Measurements from ENCODE around the gene PDZRN3. TPM values are rescaled to one million over a fixed set of nuclear protein-coding genes. Genes with fewer than 3 reads are reported as not detected.

The PDZRN3 gene
- total and polyA plus RNA-seq, 10 donors: 1.5 to 5.5 (median 2.8) TPM

DNA sequence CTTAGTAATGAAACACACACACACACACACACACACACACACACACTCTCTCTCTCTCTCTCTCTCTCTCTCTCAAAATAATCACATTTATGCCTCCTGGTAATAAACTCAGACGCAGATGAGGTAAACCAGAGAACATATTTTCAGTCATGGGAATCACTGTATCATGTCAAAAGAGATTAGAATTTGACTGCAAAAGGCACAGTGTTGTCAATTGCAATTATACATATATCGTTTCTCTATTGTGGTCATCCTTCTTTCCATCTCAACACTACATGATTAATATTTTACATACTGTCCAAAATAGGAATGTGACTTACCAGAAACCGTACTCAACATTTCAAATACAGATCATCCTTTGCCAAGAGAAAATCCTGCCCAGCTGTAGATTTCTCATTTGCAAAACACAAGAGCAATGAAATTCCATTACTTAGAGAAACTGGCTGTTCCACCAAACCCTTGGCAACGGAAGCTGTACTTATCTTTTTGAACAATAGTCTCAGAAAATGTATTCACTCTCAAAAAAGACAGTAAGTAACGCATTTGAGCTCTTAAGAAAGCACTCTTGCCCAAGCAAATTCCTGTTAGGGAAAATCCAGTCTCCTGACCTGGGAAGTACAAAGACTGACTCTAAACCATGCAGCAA is 24.3 kb downstream of the PDZRN3 start:
- no peak overlapping the region for H3K4me3 ChIP-seq
- no peaks in the 10 kb centered on the region for H3K27me3 ChIP-seq (replicated peaks in 1 of 7)
- H3K27ac ChIP-seq: no peak overlapping the region
- 57 to 72% (median 68%) methylated on average over 5 of the region's 5 CpGs for WGBS, 5 donors
- no peak for DNase-seq
- no peaks in the 10 kb centered on the region for H3K4me1 ChIP-seq
- intact Hi-C loops (cut with DNase I; ENCODE audit: low total_unique reads): no loop called here
- no peak for TF ChIP-seq POLR2A (IDR thresholded peaks at IDR 0.05)
- TF ChIP-seq, protein P1, sequence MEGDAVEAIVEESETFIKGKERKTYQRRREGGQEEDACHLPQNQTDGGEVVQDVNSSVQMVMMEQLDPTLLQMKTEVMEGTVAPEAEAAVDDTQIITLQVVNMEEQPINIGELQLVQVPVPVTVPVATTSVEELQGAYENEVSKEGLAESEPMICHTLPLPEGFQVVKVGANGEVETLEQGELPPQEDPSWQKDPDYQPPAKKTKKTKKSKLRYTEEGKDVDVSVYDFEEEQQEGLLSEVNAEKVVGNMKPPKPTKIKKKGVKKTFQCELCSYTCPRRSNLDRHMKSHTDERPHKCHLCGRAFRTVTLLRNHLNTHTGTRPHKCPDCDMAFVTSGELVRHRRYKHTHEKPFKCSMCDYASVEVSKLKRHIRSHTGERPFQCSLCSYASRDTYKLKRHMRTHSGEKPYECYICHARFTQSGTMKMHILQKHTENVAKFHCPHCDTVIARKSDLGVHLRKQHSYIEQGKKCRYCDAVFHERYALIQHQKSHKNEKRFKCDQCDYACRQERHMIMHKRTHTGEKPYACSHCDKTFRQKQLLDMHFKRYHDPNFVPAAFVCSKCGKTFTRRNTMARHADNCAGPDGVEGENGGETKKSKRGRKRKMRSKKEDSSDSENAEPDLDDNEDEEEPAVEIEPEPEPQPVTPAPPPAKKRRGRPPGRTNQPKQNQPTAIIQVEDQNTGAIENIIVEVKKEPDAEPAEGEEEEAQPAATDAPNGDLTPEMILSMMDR (IDR thresholded peaks at IDR 0.05 in 8 of 11, conservative IDR thresholded peaks at IDR 0.05 in 3 of 11): no peak
- no peak for TF ChIP-seq POLR2AphosphoS5 (IDR thresholded peaks at IDR 0.05)
- no peaks in the 10 kb centered on the region for H3K36me3 ChIP-seq
- no peaks in the 10 kb centered on the region for H3K9me3 ChIP-seq

- H3K27ac ChIP-seq: no peak overlapping the region
- intact Hi-C loops (cut with DNase I; ENCODE audit: low total_unique reads): no loop called here
Observed at GRCh38 chr3:73599605-73600004, 25.1 kb downstream of the PDZRN3 start.

GRCh38 chr3:73597476-73597875 is 27.3 kb downstream of the PDZRN3 start:
- Histone ChIP-seq H3K4me3 (no peak overlapping the region), H3K27me3 (replicated peaks in 1 of 7) (peaks cover 0 to under 1% (median 0%) of the 10 kb centered on the region in 7 donors), H3K36me3 (no peaks in the 10 kb centered on the region), H3K27ac (no peak overlapping the region), H3K9me3 (no peaks in the 10 kb centered on the region), H3K4me1 (no peaks in the 10 kb centered on the region)
- DNase-seq: no peak
- intact Hi-C loops (cut with DNase I; ENCODE audit: low total_unique reads): no loop called here
- TF ChIP-seq POLR2AphosphoS5 (IDR thresholded peaks at IDR 0.05) (no peak), POLR2A (IDR thresholded peaks at IDR 0.05) (no peak)
- TF ChIP-seq, protein P1 (IDR thresholded peaks at IDR 0.05 in 8 of 11, conservative IDR thresholded peaks at IDR 0.05 in 3 of 11): no peak
- 82 to 91% (median 89%) methylated on average over 3 of the region's 3 CpGs for WGBS, 5 donors

More at GRCh38 chr3:73599605-73600004, 25.1 kb downstream of the PDZRN3 start:
- no peaks in the 10 kb centered on the region for H3K36me3 ChIP-seq
- H3K9me3 ChIP-seq: no peaks in the 10 kb centered on the region
- no peaks in the 10 kb centered on the region for H3K4me1 ChIP-seq
- H3K4me3 ChIP-seq: no peak overlapping the region
- no peak for DNase-seq
- H3K27me3 ChIP-seq (replicated peaks in 1 of 7): no peaks in the 10 kb centered on the region
- TF ChIP-seq POLR2AphosphoS5 (IDR thresholded peaks at IDR 0.05): no peak
- TF ChIP-seq, protein P1 (IDR thresholded peaks at IDR 0.05 in 8 of 11, conservative IDR thresholded peaks at IDR 0.05 in 3 of 11): no peak
- no peak for TF ChIP-seq POLR2A (IDR thresholded peaks at IDR 0.05)
- WGBS, 5 donors: 78 to 84% (median 78%) methylated on average over 3 of the region's 3 CpGs

DNA sequence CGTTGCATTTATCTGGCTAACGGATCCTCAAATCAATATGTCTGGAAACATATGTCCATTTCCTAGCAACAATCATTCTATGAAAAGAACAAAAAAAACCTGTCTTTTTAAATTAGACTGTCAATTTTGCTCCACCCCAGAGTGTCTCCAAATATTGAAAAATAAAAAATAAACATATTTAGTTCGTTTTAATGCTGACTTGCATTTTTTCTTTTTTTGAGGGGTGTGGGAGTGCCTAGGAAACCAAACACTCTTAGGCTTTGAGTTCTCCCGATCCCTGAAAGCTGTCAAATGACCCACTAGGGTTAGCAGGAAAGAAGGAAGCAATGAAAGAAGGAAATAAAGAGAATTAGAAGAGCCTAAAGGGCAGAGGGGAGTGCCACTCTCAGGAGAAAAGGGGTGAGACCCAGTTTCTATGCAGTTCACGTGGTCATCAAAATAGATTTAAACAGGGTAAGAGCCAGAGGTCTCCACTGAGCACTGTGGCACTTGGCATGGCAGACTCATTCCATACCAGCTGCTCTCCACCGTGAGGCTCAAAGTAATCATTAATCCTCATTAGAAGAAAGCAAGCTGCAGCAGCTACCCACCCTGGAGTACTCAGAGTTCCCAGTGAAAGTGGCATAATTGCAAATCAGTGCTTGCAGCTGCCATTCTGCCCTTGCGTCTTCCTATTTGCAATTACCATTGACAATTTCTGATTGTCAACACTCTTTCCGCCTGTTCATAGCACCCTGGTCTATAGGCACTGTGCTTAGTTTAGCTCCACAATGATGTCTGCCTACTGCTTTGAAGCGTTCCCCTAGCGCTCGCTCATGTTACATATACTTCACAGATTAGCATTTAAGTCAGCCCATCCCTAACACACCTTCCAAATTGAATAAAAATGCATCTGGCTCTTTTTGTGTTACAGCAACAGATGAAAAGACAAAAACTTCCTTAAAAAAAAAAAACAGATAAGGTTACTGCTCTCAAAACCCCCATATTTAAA is 32.3 kb downstream of the PDZRN3 start:
- Histone ChIP-seq H3K4me3 (no peak overlapping the region), H3K27me3 (replicated peaks in 1 of 7) (peaks cover 0 to 4% (median 0%) of the 10 kb centered on the region in 7 donors), H3K36me3 (no peaks in the 10 kb centered on the region), H3K27ac (no peak overlapping the region), H3K4me1 (no peaks in the 10 kb centered on the region), H3K9me3 (no peaks in the 10 kb centered on the region)
- TF ChIP-seq, protein P1 (IDR thresholded peaks at IDR 0.05 in 8 of 11, conservative IDR thresholded peaks at IDR 0.05 in 3 of 11): no peak
- no peak for TF ChIP-seq POLR2AphosphoS5 (IDR thresholded peaks at IDR 0.05)
- intact Hi-C loops (cut with DNase I; ENCODE audit: low total_unique reads): no loop called here
- WGBS, 5 donors: 77 to 86% (median 83%) methylated on average over 11 of the region's 11 CpGs
- no peak for DNase-seq
